K562 (cell line): ENCODE measurements around the gene PFDN4. TPM values are rescaled to one million over a fixed set of nuclear protein-coding genes. Genes with fewer than 3 reads are reported as not detected.

Experiments used
- ATAC-seq: fragments of 200-7000 bp; cut with Tn5 transposase; 3 replicates; pipeline ENCODE4 v1.9.1; 2020; ENCODE audit warnings: moderate library complexity
- BruUV-seq: library from RNA; stranded (reverse); fragments of 400-500 nt; replicated peaks from 2 replicates; lab custom pipeline; 2021; lab: Mats Ljungman, UMichigan
- CTCF ChIA-PET: fragments of 300-600 bp; formaldehyde crosslinking; extraction: SDS; loops from one replicate; lab custom pipeline; 2021; ENCODE audit warnings: low intra/inter-chr PET ratio; lab: Yijun Ruan, JAX
- POLR2A ChIA-PET: fragments of 300-600, 350-650 bp; sonication (Branson Sonifier 250); formaldehyde crosslinking; extraction: SDS; loops from one replicate; lab custom pipeline; 2021; ENCODE audit warnings: antibody characterized with exemption, inconsistent platforms; lab: Yijun Ruan, JAX
- DNase-seq, 4 experiments: peaks; one replicate each; pipeline versions ENCODE4 v3.0.0 to v3.0.0-alpha.2; 2011 to 2018; ENCODE audit warnings: low spot score in 3 of 4, mixed read lengths in 3 of 4; ENCODE audit errors: extremely low read depth in 1 of 4
- FAIRE-seq: peaks from 2 replicates; lab custom pipeline; 2011; peaks lifted over from hg19 to GRCh38; lab: Jason Lieb, UNC
- H2AFZ ChIP-seq: 2 replicates; pipeline ENCODE4 v1.6.0; 2011; ENCODE audit warnings: low read depth, low read length, control low read depth, inconsistent platforms
- H3K27ac ChIP-seq: fragments of 200-600 bp; 3 replicates; pipeline ENCODE4 v1.8.0; 2011; ENCODE audit warnings: low read depth, mild to moderate bottlenecking, control low read depth, inconsistent platforms, low read length, moderate library complexity, mixed read lengths; ENCODE audit errors: extremely low read depth
- H3K27me3 ChIP-seq, 2 experiments: fragments of 300-600 bp in 1 of 2; 2 replicates in 1 of 2; 3 replicates in 1 of 2; pipeline versions ENCODE4 v1.6.0 to v1.8.0; 2011; ENCODE audit warnings: inconsistent platforms in 2 of 2, low read length in 2 of 2, mild to moderate bottlenecking in 1 of 2, mixed read lengths in 1 of 2, moderate library complexity in 1 of 2; ENCODE audit not compliant: control insufficient read depth in 2 of 2, insufficient read depth in 2 of 2
- H3K36me3 ChIP-seq: fragments of 300-600 bp; 3 replicates; pipeline ENCODE4 v1.8.0; 2011; ENCODE audit warnings: mild to moderate bottlenecking, low read length, inconsistent platforms; ENCODE audit not compliant: control insufficient read depth, insufficient read depth
- H3K4me1 ChIP-seq, 2 experiments: fragments of 200-600 bp in 1 of 2; replicated peaks in 1 of 2; 2 replicates in 1 of 2; 3 replicates in 1 of 2; pipeline versions ENCODE4 v1.5.1 to v1.8.0; 2011; ENCODE audit warnings: inconsistent platforms in 2 of 2, low read length in 2 of 2, mild to moderate bottlenecking in 1 of 2, mixed read lengths in 1 of 2, moderate library complexity in 1 of 2; ENCODE audit not compliant: control insufficient read depth in 2 of 2, insufficient read depth in 2 of 2
- H3K4me2 ChIP-seq: 2 replicates; pipeline ENCODE4 v1.6.1; 2011; ENCODE audit warnings: low read length, control low read depth, inconsistent platforms, mixed read lengths; ENCODE audit not compliant: insufficient read depth
- H3K4me3 ChIP-seq: fragments of 200-600 bp; sonication (generic), shearing (Covaris generic); 2 replicates; pipeline ENCODE4 v1.5.1; 2016; ENCODE audit warnings: control low read depth, inconsistent platforms
- H3K79me2 ChIP-seq: fragments of 200-600 bp; 3 replicates; pipeline ENCODE4 v1.8.0; 2011; ENCODE audit warnings: low read length, inconsistent platforms; ENCODE audit not compliant: control insufficient read depth, insufficient read depth
- H3K9ac ChIP-seq, 2 experiments: 2 replicates each; pipeline versions ENCODE4 v1.6.0 to v1.6.1; 2011; ENCODE audit warnings: low read depth in 2 of 2, low read length in 2 of 2, control low read depth in 1 of 2, inconsistent platforms in 1 of 2, mild to moderate bottlenecking in 1 of 2, mixed read lengths in 1 of 2; ENCODE audit not compliant: insufficient read depth in 1 of 2
- H3K9me1 ChIP-seq: one replicate; pipeline ENCODE4 v1.6.0; 2011; ENCODE audit warnings: inconsistent platforms, mild to moderate bottlenecking, low read length, moderate library complexity; ENCODE audit not compliant: control insufficient read depth, insufficient read depth
- H3K9me3 ChIP-seq: replicated peaks from 2 replicates; pipeline ENCODE4 v1.5.1; 2011; ENCODE audit warnings: low read depth, low read length, inconsistent platforms; ENCODE audit not compliant: control insufficient read depth, insufficient read depth
- H4K20me1 ChIP-seq: replicated peaks from 2 replicates; pipeline ENCODE4 v1.6.1; 2011; ENCODE audit warnings: low read length, inconsistent platforms, mixed read lengths; ENCODE audit not compliant: control insufficient read depth, insufficient read depth
- ATF3 ChIP-seq, 2 experiments: fragments of 450-650 bp in 1 of 2; sonication (generic) in 1 of 2; formaldehyde crosslinking in 1 of 2; IDR thresholded peaks in 1 of 2; conservative IDR thresholded peaks in 1 of 2; 2 replicates each; pipeline versions ENCODE4 v1.6.1 to v1.8.1; 2016 to 2023; ENCODE audit warnings: mild to moderate bottlenecking in 2 of 2, moderate library complexity in 2 of 2, inconsistent platforms in 1 of 2, missing genetic modification reagents in 1 of 2
- NFRKB ChIP-seq: fragments of 450-650 bp; IDR thresholded peaks from 2 replicates; pipeline ENCODE4 v1.6.1; 2016; ENCODE audit warnings: low read depth
- ZNF239 ChIP-seq: fragments of 250-450 bp; sonication (Bioruptor Pico); IDR thresholded peaks from 2 replicates; pipeline ENCODE4 v1.4.0; 2020; ENCODE audit warnings: mild to moderate bottlenecking
- WGBS: fragments of 100-300 bp; shearing (Covaris generic); methylation state at CpG from one replicate; pipeline ENCODE4 v1.1.6; 2016; ENCODE audit warnings: low coverage, mixed read lengths; ENCODE audit not compliant: insufficient coverage; ENCODE audit errors: missing lambda C conversion rate; 5-methylcytosine and 5-hydroxymethylcytosine counted together
- in situ Hi-C: fragments of 300-500 bp; cut with MboI; formaldehyde crosslinking; loops from 4 replicates; pipeline ENCODE4 v1.15.0; 2018; ENCODE audit warnings: inconsistent platforms, mixed read lengths
- intact Hi-C: fragments of 100-400 bp; cut with micrococcal nuclease; formaldehyde crosslinking; loops from 2 replicates; pipeline ENCODE4 v1.14.2; 2022
- polyA plus RNA-seq, 8 experiments: library from polyadenylated mRNA; depleted of rRNA in 4 of 8; stranded (reverse) in 5 of 8; unstranded in 3 of 8; fragments of >200 nt; fragmentation: Nextera tagmentation in 2 of 8; fragmentation: Illumina TruSeq in 1 of 8; extraction: Ambion mirVana in 2 of 8; extraction: Trizol in 1 of 8; gene quantifications; 2 replicates each; pipeline versions ENCODE4 v1.2.1 to v1.2.3, GENCODE V29; 2011 to 2014; ENCODE audit warnings: inconsistent platforms in 1 of 8, missing spikeins in 1 of 8
- total RNA-seq, 7 experiments: library from RNA; depleted of rRNA in 6 of 7; stranded (reverse); fragments of >200 nt in 6 of 7; fragmentation: Illumina TruSeq in 2 of 7; extraction: Trizol in 2 of 7; gene quantifications; 2 replicates each; pipeline versions ENCODE4 v1.2.1 to v1.2.3, GENCODE V29; 2011 to 2021; ENCODE audit warnings: low replicate concordance in 1 of 7
- TF ChIP-seq, protein P1 (sequence below): IDR thresholded peaks from 3 replicates; pipeline ENCODE4 v1.6.1; 2011; ENCODE audit warnings: borderline replicate concordance, mild to moderate bottlenecking, moderate library complexity; ENCODE audit not compliant: insufficient read length; ENCODE audit errors: extremely low read depth

The PFDN4 gene
- total and polyA plus RNA-seq, 9 of the 15 experiments (the other 6 are each of a cell fraction or from before 2014, with no cell fraction given), result 60.1 to 214 (median 122) TPM

GRCh38 chr20:54177378-54177777 lies 30.5 kb upstream of the PFDN4 start:
- no peak overlapping the region for H3K27ac ChIP-seq
- in situ Hi-C loops, result no loop called here
- no peak for DNase-seq
- no peak for ATAC-seq
- no peak for FAIRE-seq
- POLR2A ChIA-PET, result no interaction called here
- no peak overlapping the region for H3K4me3 ChIP-seq
- no peak overlapping the region for H2AFZ ChIP-seq
- intact Hi-C loops, result no loop called here
- H3K4me1 ChIP-seq, result peaks cover 0 to 13% of the 10 kb centered on the region in 2 experiments; a peak in 2 of 5 replicates
- 16% methylated on average over 6 of the region's 6 CpGs for WGBS
- no peaks in the 10 kb centered on the region for H3K9me3 ChIP-seq
- no peak for TF ChIP-seq NFRKB
- TF ChIP-seq, protein P1, sequence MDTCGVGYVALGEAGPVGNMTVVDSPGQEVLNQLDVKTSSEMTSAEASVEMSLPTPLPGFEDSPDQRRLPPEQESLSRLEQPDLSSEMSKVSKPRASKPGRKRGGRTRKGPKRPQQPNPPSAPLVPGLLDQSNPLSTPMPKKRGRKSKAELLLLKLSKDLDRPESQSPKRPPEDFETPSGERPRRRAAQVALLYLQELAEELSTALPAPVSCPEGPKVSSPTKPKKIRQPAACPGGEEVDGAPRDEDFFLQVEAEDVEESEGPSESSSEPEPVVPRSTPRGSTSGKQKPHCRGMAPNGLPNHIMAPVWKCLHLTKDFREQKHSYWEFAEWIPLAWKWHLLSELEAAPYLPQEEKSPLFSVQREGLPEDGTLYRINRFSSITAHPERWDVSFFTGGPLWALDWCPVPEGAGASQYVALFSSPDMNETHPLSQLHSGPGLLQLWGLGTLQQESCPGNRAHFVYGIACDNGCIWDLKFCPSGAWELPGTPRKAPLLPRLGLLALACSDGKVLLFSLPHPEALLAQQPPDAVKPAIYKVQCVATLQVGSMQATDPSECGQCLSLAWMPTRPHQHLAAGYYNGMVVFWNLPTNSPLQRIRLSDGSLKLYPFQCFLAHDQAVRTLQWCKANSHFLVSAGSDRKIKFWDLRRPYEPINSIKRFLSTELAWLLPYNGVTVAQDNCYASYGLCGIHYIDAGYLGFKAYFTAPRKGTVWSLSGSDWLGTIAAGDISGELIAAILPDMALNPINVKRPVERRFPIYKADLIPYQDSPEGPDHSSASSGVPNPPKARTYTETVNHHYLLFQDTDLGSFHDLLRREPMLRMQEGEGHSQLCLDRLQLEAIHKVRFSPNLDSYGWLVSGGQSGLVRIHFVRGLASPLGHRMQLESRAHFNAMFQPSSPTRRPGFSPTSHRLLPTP, result no peak
- TF ChIP-seq ZNF239, result no peak
- no peak for TF ChIP-seq ATF3 (IDR thresholded peaks at IDR 0.05)
- TF ChIP-seq ATF3 (CRISPR knock-in tag; conservative IDR thresholded peaks at IDR 0.05), result no peak
- no peaks in the 10 kb centered on the region for H3K36me3 ChIP-seq
- peaks cover 27 to 34% of the 10 kb centered on the region in 2 experiments for H3K27me3 ChIP-seq
- BruUV-seq, result no TSS peak
- no peaks in the 10 kb centered on the region for H4K20me1 ChIP-seq
- CTCF ChIA-PET, result no interaction called here
- H3K9ac ChIP-seq, result no peak overlapping the region
- H3K4me2 ChIP-seq, result no peak overlapping the region
- H3K9me1 ChIP-seq, result no peaks in the 10 kb centered on the region
- no peaks in the 10 kb centered on the region for H3K79me2 ChIP-seq
